SK-N-SH (cell line): ENCODE measurements around the gene MPP7. TPM values are rescaled to one million over a fixed set of nuclear protein-coding genes. Genes with fewer than 3 reads are reported as not detected.

Source experiments
- CTCF ChIA-PET: fragments of 300-600, 350-600 bp; formaldehyde crosslinking; extraction: SDS; loops from one replicate; lab custom pipeline; 2021; lab: Yijun Ruan, JAX
- POLR2A ChIA-PET: fragments of 350-600 bp; sonication (Branson Sonifier 250); formaldehyde crosslinking; extraction: SDS; loops from one replicate; lab custom pipeline; 2020; ENCODE audit warnings: antibody characterized with exemption, inconsistent platforms; lab: Yijun Ruan, JAX
- DNase-seq: peaks from one replicate; pipeline ENCODE4 v3.0.0; 2012
- H2AFZ ChIP-seq: fragments of 200-600 bp; sonication (generic); 2 replicates; pipeline ENCODE4 v1.8.1; 2016; ENCODE audit warnings: antibody characterized with exemption, mild to moderate bottlenecking, low read depth
- H3F3A ChIP-seq: fragments of 200-600 bp; sonication (generic); replicated peaks from 2 replicates; pipeline ENCODE3; 2016; ENCODE audit warnings: antibody characterized with exemption, mild to moderate bottlenecking; ENCODE audit not compliant: insufficient read depth
- H3K27ac ChIP-seq, 2 experiments: fragments of 200-500 bp in 1 of 2; fragments of 200-600 bp in 1 of 2; sonication (Bioruptor generic) in 1 of 2; sonication (generic), shearing (Covaris generic) in 1 of 2; 2 replicates each; pipeline versions ENCODE4 v1.5.1 to v1.6.1; 2014 to 2016; ENCODE audit warnings: low read depth in 2 of 2, inconsistent platforms in 1 of 2, low read length in 1 of 2, mild to moderate bottlenecking in 1 of 2, mixed read lengths in 1 of 2
- H3K27me3 ChIP-seq: fragments of 200-600 bp; sonication (generic), shearing (Covaris generic); 2 replicates; pipeline ENCODE4 v1.6.1; 2016; ENCODE audit warnings: mixed run types; ENCODE audit not compliant: insufficient read depth
- H3K36me3 ChIP-seq, 2 experiments: fragments of 200-500 bp in 1 of 2; fragments of 200-600 bp in 1 of 2; sonication (Bioruptor generic) in 1 of 2; sonication (generic) in 1 of 2; replicated peaks in 1 of 2; 2 replicates each; pipeline versions ENCODE3 to v1.5.1; 2014 to 2016; ENCODE audit warnings: low read length in 1 of 2, mild to moderate bottlenecking in 1 of 2; ENCODE audit not compliant: insufficient read depth in 2 of 2, control insufficient read depth in 1 of 2
- H3K4me1 ChIP-seq, 2 experiments: fragments of 200-500 bp in 1 of 2; fragments of 200-600 bp in 1 of 2; sonication (Bioruptor generic) in 1 of 2; sonication (generic), shearing (Covaris generic) in 1 of 2; 2 replicates each; pipeline versions ENCODE4 v1.5.1 to v1.6.1; 2014 to 2016; ENCODE audit warnings: low read depth in 1 of 2, low read length in 1 of 2, mixed run types in 1 of 2; ENCODE audit not compliant: insufficient read depth in 2 of 2, control insufficient read depth in 1 of 2
- H3K4me2 ChIP-seq: fragments of 200-600 bp; sonication (generic), shearing (Covaris generic); 2 replicates; pipeline ENCODE4 v1.6.1; 2017; ENCODE audit warnings: mixed run types
- H3K4me3 ChIP-seq, 2 experiments: fragments of 200-500 bp in 1 of 2; fragments of 200-600 bp in 1 of 2; sonication (Bioruptor generic) in 1 of 2; sonication (generic), shearing (Covaris generic) in 1 of 2; 2 replicates each; pipeline versions ENCODE4 v1.5.1 to v1.8.1; 2014 to 2016; ENCODE audit warnings: low read depth in 2 of 2, inconsistent platforms in 1 of 2, low read length in 1 of 2, mild to moderate bottlenecking in 1 of 2, mixed read lengths in 1 of 2, moderate library complexity in 1 of 2
- H3K79me2 ChIP-seq: fragments of 200-600 bp; sonication (generic); 2 replicates; pipeline ENCODE4 v1.8.1; 2017; ENCODE audit warnings: mild to moderate bottlenecking; ENCODE audit not compliant: insufficient read depth
- H3K9ac ChIP-seq: fragments of 200-600 bp; sonication (generic); 2 replicates; pipeline ENCODE4 v1.6.1; 2017; ENCODE audit warnings: mixed run types
- H3K9me2 ChIP-seq: fragments of 200-600 bp; sonication (generic); 2 replicates; pipeline ENCODE4 v1.6.1; 2017; ENCODE audit warnings: mixed run types
- H3K9me3 ChIP-seq: fragments of 200-600 bp; sonication (generic); 2 replicates; pipeline ENCODE4 v1.6.1; 2017; ENCODE audit warnings: mixed run types, mild to moderate bottlenecking, moderate library complexity
- H4K20me1 ChIP-seq: fragments of 200-600 bp; sonication (generic); 2 replicates; pipeline ENCODE4 v1.6.1; 2017; ENCODE audit warnings: mild to moderate bottlenecking, mixed run types; ENCODE audit not compliant: insufficient read depth
- CHD2 ChIP-seq: fragments of 150-350 bp; IDR thresholded peaks from 2 replicates; pipeline ENCODE4 v1.6.1; 2018; ENCODE audit warnings: low read length; ENCODE audit not compliant: partially characterized antibody
- FOSL2 ChIP-seq: IDR thresholded peaks from 2 replicates; pipeline ENCODE4 v1.4.0; 2012; ENCODE audit warnings: low read depth, mild to moderate bottlenecking, moderate library complexity, borderline replicate concordance
- FOXJ3 ChIP-seq: sonication (generic); formaldehyde crosslinking; IDR thresholded peaks from 2 replicates; pipeline ENCODE4 v1.5.1; 2020; ENCODE audit warnings: mild to moderate bottlenecking, missing genetic modification reagents
- FOXM1 ChIP-seq: IDR thresholded peaks from 2 replicates; pipeline ENCODE4 v1.4.0; 2012; ENCODE audit warnings: low read depth, mild to moderate bottlenecking
- GABPA ChIP-seq: IDR thresholded peaks from 2 replicates; pipeline ENCODE4 v1.4.0; 2012; ENCODE audit warnings: low read depth, mild to moderate bottlenecking
- JUND ChIP-seq: IDR thresholded peaks from 2 replicates; pipeline ENCODE4 v1.4.0; 2012
- MEF2A ChIP-seq: IDR thresholded peaks from 2 replicates; pipeline ENCODE4 v1.4.0; 2012; ENCODE audit warnings: low read depth, borderline replicate concordance
- NFIC ChIP-seq: IDR thresholded peaks from 2 replicates; pipeline ENCODE4 v1.4.0; 2012; ENCODE audit warnings: borderline replicate concordance
- PBX3 ChIP-seq: IDR thresholded peaks from 2 replicates; pipeline ENCODE4; 2012
- POLR2AphosphoS5 ChIP-seq: IDR thresholded peaks from 2 replicates; pipeline ENCODE4 v1.6.1; 2012; ENCODE audit warnings: low read depth, low read length
- RCOR1 ChIP-seq: fragments of 150-350 bp; IDR thresholded peaks from 2 replicates; pipeline ENCODE4 v1.6.1; 2017; ENCODE audit warnings: antibody characterized with exemption, low read length
- RXRA ChIP-seq: IDR thresholded peaks from 2 replicates; pipeline ENCODE4 v1.4.0; 2012; ENCODE audit warnings: low read depth, mild to moderate bottlenecking, borderline replicate concordance
- SMC3 ChIP-seq: IDR thresholded peaks from 2 replicates; pipeline ENCODE4 v1.6.1; 2012; ENCODE audit warnings: low read depth, low read length, improper control_type of control experiment
- TAF1 ChIP-seq: IDR thresholded peaks from 2 replicates; pipeline ENCODE4 v1.6.1; 2012; ENCODE audit warnings: low read depth, mild to moderate bottlenecking, low read length, moderate library complexity, borderline replicate concordance
- TCF12 ChIP-seq: IDR thresholded peaks from 2 replicates; pipeline ENCODE4 v1.4.0; 2012
- TEAD4 ChIP-seq: IDR thresholded peaks from 2 replicates; pipeline ENCODE4 v1.4.0; 2012; ENCODE audit warnings: mild to moderate bottlenecking, borderline replicate concordance; ENCODE audit not compliant: insufficient read depth
- USF2 ChIP-seq: fragments of 150-350 bp; IDR thresholded peaks from 2 replicates; pipeline ENCODE4 v1.6.1; 2017; ENCODE audit warnings: antibody characterized with exemption, low read length, low read depth, borderline replicate concordance
- YY1 ChIP-seq: IDR thresholded peaks from 2 replicates; pipeline ENCODE4 v1.4.0; 2012; ENCODE audit warnings: low read depth, mild to moderate bottlenecking
- WGBS: methylation state at CpG from one replicate; pipeline ENCODE4 v1.1.6; 2017; ENCODE audit warnings: low lambda C conversion rate; 5-methylcytosine and 5-hydroxymethylcytosine counted together
- polyA plus RNA-seq, 3 experiments: library from polyadenylated mRNA; depleted of rRNA; stranded (reverse); fragments of >200 nt; gene quantifications; 2 replicates each; pipeline ENCODE4 v1.2.3, GENCODE V29; 2012
- TF ChIP-seq, protein P1 (sequence below): fragments of 150-350 bp; IDR thresholded peaks from 2 replicates; pipeline ENCODE4 v1.6.1; 2016; ENCODE audit warnings: mild to moderate bottlenecking, low read depth, low read length
- TF ChIP-seq, protein P2 (sequence below): IDR thresholded peaks from 2 replicates; pipeline ENCODE4 v1.4.0; 2012; ENCODE audit warnings: low read depth
- TF ChIP-seq, protein P3 (sequence below): IDR thresholded peaks from 2 replicates; pipeline ENCODE4 v1.4.0; 2012; ENCODE audit warnings: low read depth, borderline replicate concordance

MPP7 gene
- polyA plus RNA-seq, 1 of the 3 experiments (the other 2 are of a cell fraction): not detected

DNA sequence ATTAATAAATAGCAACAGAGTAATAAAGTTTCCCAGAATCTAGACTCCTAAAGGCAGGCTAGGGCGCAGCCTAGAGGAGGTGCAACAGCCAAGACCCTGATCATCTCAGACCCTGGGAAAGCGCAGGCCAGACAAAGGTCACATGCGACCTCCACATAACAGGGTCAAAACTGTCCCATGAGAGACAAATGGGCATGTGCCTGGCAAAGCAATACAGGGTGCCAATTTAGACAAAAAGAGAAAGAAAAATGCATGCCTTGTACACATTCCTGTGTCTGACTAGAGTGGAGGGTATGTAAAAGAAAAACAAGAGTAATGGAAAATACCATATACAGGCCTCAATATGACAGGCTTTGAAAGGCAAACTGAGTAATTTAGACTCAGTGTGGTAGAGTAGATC, 22.2 kb downstream of the MPP7 start:
- WGBS: 31% methylated on average over 3 of the region's 3 CpGs
- Histone ChIP-seq H3K27ac (no peak overlapping the region), H2AFZ (no peak overlapping the region)

DNA sequence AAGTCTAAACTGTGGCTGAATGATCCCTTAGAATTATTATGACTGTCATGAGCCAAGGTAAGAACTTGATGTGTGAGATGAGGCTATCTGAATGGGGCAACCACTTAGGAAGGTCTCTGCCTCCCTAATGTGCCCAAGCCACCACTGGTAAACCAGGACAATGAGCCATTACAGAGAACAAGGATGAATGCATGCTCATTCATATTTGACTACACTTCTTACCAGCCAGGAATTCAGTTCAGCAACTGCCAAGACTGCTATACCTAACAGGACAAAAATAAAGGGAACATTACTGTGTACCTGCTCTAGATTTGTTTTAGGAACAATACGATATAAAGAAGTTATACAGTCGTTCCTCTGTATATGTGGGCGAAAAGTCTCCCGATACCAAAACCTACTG, 23.0 kb downstream of the MPP7 start:
- no peaks in the 10 kb centered on the region for H3K4me1 ChIP-seq
- no peak overlapping the region for H3K4me3 ChIP-seq
- H3K79me2 ChIP-seq: no peaks in the 10 kb centered on the region
- H3K4me2 ChIP-seq: no peak overlapping the region
- no peaks in the 10 kb centered on the region for H4K20me1 ChIP-seq
- no peak overlapping the region for H2AFZ ChIP-seq
- H3K36me3 ChIP-seq: no peaks in the 10 kb centered on the region
- CTCF ChIA-PET: no interaction called here
- no peak overlapping the region for H3K9ac ChIP-seq
- TF ChIP-seq MEF2A (no peak), TAF1 (no peak), NFIC (no peak), USF2 (no peak), RXRA (no peak), FOXM1 (no peak), RCOR1 (no peak)
- TF ChIP-seq, protein P1, sequence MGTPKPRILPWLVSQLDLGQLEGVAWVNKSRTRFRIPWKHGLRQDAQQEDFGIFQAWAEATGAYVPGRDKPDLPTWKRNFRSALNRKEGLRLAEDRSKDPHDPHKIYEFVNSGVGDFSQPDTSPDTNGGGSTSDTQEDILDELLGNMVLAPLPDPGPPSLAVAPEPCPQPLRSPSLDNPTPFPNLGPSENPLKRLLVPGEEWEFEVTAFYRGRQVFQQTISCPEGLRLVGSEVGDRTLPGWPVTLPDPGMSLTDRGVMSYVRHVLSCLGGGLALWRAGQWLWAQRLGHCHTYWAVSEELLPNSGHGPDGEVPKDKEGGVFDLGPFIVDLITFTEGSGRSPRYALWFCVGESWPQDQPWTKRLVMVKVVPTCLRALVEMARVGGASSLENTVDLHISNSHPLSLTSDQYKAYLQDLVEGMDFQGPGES: no peak
- DNase-seq: no peak
- POLR2A ChIA-PET: no interaction called here
- H3K27me3 ChIP-seq: peaks cover 19% of the 10 kb centered on the region; the same call in 1 of the 2 replicates
- H3K9me2 ChIP-seq: no peaks in the 10 kb centered on the region
- 32% methylated on average over 4 of the region's 4 CpGs for WGBS
- H3K9me3 ChIP-seq: no peaks in the 10 kb centered on the region
- no peak overlapping the region for H3K27ac ChIP-seq
- no peaks in the 10 kb centered on the region for H3F3A ChIP-seq

More for the DNA sequence above, 22.2 kb downstream of the MPP7 start:
- Histone ChIP-seq H3K4me3 (no peak overlapping the region), H3F3A (no peaks in the 10 kb centered on the region), H3K4me2 (no peak overlapping the region), H3K9ac (no peak overlapping the region), H3K9me2 (no peaks in the 10 kb centered on the region), H3K36me3 (no peaks in the 10 kb centered on the region), H4K20me1 (no peaks in the 10 kb centered on the region), H3K79me2 (no peaks in the 10 kb centered on the region), H3K9me3 (no peaks in the 10 kb centered on the region), H3K27me3 (peaks cover 26% of the 10 kb centered on the region), H3K4me1 (no peaks in the 10 kb centered on the region)
- CTCF ChIA-PET: no interaction called here
- POLR2A ChIA-PET: no interaction called here
- no peak for DNase-seq
- no peak for TF ChIP-seq TAF1

- Histone ChIP-seq H3K9me2 (no peaks in the 10 kb centered on the region), H3K27ac (no peak overlapping the region), H4K20me1 (no peaks in the 10 kb centered on the region), H3F3A (no peaks in the 10 kb centered on the region), H3K4me1 (no peaks in the 10 kb centered on the region), H3K79me2 (no peaks in the 10 kb centered on the region), H2AFZ (no peak overlapping the region), H3K9me3 (no peaks in the 10 kb centered on the region), H3K4me2 (no peak overlapping the region), H3K4me3 (no peak overlapping the region), H3K9ac (no peak overlapping the region), H3K27me3 (peaks cover 14% of the 10 kb centered on the region; the same call in 1 of the 2 replicates), H3K36me3 (no peaks in the 10 kb centered on the region)
- 5% methylated on average over 4 of the region's 4 CpGs for WGBS
- no peak for DNase-seq
- ChIA-PET CTCF (no interaction called here), POLR2A (no interaction called here)
- TF ChIP-seq FOSL2 (no peak), CHD2 (no peak), MEF2A (no peak), GABPA (no peak), PBX3 (no peak), YY1 (no peak), POLR2AphosphoS5 (no peak), RXRA (no peak), TEAD4 (no peak), RCOR1 (no peak), TCF12 (no peak), NFIC (no peak), JUND (no peak), SMC3 (no peak), FOXJ3 (CRISPR knock-in tag) (no peak)
- TF ChIP-seq, protein P2, sequence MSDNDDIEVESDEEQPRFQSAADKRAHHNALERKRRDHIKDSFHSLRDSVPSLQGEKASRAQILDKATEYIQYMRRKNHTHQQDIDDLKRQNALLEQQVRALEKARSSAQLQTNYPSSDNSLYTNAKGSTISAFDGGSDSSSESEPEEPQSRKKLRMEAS: no peak
- TF ChIP-seq, protein P3, sequence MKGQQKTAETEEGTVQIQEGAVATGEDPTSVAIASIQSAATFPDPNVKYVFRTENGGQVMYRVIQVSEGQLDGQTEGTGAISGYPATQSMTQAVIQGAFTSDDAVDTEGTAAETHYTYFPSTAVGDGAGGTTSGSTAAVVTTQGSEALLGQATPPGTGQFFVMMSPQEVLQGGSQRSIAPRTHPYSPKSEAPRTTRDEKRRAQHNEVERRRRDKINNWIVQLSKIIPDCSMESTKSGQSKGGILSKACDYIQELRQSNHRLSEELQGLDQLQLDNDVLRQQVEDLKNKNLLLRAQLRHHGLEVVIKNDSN: no peak
These were observed 24.0 kb downstream of the MPP7 start for GRCh38 chr10:28278842-28279241.
